22Rv1 (cell line): Measurements from ENCODE around the gene ADCY5.

ENCODE experiments used
- H3K27ac ChIP-seq: fragments of 450-650 bp; 2 replicates; pipeline ENCODE4 v1.5.1; 2017
- ZFX ChIP-seq: fragments of 450-650 bp; IDR thresholded peaks from 2 replicates; pipeline ENCODE4 v1.6.1; 2017; ENCODE audit warnings: antibody characterized with exemption, borderline replicate concordance
- TF ChIP-seq, protein P1 (sequence below): fragments of 450-650 bp; IDR thresholded peaks from 2 replicates; pipeline ENCODE4 v1.5.1; 2017; ENCODE audit warnings: mild to moderate bottlenecking

ADCY5 gene

DNA sequence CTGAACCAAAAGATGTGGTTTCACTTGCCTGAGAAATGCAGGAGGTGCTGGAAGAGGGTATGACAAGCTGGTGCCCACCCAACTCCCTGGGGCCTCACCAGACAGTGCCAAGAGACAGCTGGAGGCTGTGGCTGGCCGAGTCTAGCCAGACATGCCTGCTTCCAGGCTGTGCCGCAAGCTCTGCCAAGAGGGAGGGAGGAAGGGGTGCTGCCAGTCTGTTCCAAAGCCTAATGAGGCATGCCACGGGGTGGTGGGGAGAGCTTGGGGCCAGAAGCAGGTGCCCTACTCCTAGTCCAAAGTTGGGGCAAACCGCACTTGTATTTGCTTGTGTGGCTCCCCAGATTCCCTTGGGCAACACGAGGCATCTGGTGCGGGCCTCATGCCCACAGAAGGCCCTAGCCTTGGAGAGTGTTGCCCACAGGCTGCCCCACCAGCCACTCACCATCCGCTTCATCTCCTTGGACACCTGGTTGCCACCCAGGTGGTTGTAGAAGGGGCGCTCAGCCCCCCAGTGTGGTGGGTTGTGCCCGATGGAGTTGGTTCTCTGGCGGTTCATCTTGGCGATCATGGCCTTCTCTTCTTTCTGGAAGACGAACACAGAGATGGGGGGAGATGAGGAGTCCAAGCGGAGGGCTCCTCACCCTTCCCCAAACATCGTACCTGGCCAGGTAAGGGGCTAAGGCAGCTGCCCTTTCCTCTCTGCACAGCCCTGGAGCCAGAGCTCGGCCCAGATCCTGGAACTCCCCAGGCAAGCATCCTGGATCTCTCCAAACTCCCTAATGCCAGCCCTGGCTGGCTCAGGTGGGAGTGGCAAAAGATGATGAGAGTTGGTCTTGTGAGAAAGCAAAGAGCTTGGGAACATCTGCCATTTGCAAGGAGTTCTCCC, 123.8 kb downstream of the ADCY5 start:
- TF ChIP-seq, protein P1, sequence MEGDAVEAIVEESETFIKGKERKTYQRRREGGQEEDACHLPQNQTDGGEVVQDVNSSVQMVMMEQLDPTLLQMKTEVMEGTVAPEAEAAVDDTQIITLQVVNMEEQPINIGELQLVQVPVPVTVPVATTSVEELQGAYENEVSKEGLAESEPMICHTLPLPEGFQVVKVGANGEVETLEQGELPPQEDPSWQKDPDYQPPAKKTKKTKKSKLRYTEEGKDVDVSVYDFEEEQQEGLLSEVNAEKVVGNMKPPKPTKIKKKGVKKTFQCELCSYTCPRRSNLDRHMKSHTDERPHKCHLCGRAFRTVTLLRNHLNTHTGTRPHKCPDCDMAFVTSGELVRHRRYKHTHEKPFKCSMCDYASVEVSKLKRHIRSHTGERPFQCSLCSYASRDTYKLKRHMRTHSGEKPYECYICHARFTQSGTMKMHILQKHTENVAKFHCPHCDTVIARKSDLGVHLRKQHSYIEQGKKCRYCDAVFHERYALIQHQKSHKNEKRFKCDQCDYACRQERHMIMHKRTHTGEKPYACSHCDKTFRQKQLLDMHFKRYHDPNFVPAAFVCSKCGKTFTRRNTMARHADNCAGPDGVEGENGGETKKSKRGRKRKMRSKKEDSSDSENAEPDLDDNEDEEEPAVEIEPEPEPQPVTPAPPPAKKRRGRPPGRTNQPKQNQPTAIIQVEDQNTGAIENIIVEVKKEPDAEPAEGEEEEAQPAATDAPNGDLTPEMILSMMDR: no peak
- TF ChIP-seq ZFX: no peak
- no peak overlapping the region for H3K27ac ChIP-seq

DNA sequence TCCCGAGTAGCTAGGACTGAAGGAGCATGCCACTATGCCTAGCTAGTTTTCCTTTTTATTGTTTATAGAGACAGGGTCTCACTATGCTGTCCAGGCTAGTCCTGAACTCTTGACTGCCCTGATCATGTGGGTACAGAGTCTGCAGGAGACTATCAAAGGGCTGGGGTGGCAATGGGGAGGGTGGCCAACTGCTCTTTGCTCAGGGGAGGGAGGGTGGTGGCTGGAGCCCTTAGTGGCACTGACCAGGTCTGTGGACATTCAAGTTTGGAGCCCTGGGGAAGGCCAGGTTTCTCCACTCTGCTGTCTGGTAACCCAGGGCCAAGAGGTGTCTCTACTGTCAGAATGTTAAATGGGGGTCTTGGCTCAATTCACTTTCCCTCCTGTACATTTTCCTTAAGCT, 125.1 kb downstream of the ADCY5 start:
- no peak overlapping the region for H3K27ac ChIP-seq
- no peak for TF ChIP-seq ZFX
- TF ChIP-seq, protein P1: no peak

DNA sequence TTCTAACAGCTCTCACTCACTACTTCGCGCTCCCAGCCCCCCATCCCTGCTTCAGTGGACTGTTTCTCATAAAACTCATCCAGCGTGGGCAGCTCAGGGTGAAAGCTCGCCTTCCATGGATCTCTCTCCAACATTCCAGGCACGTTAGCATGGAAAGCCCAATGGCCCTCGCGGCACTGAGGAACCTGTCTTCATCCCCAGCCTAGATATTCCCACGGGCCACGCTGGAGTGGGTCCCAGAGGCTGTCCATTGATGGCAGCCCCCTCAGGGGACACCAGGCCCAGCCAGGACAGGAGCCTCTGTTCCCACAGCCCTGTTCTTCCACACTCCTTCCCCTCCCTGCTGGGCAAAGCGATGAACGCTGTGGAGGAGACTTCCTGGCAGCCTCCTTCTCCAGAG, 126.0 kb downstream of the ADCY5 start:
- H3K27ac ChIP-seq: no peak overlapping the region
- TF ChIP-seq, protein P1: no peak
- no peak for TF ChIP-seq ZFX

DNA sequence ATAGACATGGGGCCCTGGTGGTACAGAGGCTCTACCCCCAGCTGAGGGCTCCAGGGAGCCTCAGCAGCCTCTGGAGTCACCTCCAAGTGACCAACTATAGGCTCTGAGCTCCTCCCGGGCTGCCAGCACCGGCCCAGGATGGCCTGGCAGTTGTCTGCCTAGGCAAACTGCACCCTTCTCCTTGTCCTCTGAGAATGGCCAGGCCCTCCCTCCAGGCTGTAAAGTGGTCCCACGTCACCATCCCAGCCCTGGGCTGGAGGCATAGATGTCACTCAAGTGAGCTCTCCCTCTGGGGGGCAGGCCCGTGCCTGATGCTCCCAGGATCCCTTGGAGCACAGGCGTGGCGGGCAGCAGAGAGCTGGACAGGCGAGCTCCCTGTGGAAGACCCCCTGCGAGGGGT, 127.1 kb downstream of the ADCY5 start:
- H3K27ac ChIP-seq: no peak overlapping the region
- no peak for TF ChIP-seq ZFX
- TF ChIP-seq, protein P1: no peak

DNA sequence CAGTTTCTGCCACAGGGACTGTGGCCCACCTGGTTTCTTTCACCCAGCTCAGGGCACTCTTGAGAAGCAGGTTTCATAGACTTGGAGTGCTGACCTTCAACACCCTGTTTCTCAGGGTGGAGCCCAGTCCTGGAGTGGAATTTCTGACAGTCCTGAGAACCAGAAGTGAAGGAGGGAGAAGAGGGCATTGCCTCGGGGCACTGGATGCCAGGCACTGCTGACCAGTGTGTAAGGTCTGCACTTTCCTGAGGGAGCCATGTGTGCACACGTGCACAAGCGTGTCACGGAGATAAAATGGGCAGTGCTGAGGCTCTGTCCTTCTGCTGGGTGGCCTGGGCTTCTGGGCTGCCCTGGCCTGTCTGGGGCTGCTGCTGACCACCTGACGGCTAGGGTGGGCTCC, 128.7 kb downstream of the ADCY5 start:
- TF ChIP-seq, protein P1: no peak
- TF ChIP-seq ZFX: no peak
- H3K27ac ChIP-seq: no peak overlapping the region

DNA sequence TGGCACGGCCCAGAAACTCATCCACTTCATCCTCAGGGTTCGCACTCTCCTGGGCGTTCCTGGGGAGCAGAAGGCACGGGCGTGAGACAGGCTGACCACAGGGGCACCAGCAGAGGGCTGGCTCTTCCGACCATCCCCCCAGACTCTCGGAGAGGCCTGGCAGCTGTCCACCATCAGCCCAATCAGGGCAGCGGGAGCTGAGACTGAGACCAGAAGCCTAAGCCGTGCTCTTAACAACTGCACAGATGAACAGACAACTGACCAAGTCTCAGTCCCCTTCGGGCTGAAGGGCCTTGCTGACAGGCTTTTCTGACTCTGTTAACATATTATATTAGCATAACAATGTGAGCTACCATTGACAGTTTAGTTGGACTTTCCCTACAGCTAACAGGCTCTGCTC, 129.1 kb downstream of the ADCY5 start:
- TF ChIP-seq ZFX: no peak
- TF ChIP-seq, protein P1: no peak
- no peak overlapping the region for H3K27ac ChIP-seq

DNA sequence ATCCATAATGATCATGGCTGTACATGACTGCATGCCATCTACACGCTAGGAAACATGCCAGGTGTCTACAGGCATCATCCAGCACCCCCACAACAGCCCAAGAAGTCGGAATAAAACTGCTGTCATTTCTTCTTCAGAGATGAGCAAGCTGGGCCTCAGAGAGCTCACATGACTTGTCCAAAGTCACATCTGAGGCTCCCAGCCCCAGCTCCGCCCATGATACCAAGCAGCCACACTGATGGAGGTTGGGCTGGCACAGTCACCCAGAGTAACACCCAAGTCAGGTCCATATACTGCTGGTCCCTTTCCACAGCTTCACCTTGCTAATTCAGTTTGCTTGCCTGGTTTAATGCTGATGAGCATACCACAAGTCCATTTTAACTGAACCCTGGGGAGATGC, 130.5 kb downstream of the ADCY5 start:
- TF ChIP-seq, protein P1: no peak
- TF ChIP-seq ZFX: no peak

More for the DNA sequence above, 130.5 kb downstream of the ADCY5 start:
- H3K27ac ChIP-seq: no peak overlapping the region
